Epithelial cell of alveolus of lung (primary cell): ENCODE data around the gene ZNF569. TPM values are rescaled to one million over a fixed set of nuclear protein-coding genes. Genes with fewer than 3 reads are reported as not detected.

Source experiments
- total RNA-seq: library from RNA; depleted of rRNA; stranded (reverse); fragments of >200 nt; gene quantifications from 2 replicates; pipeline ENCODE4 v1.2.1, GENCODE V29; 2015

The ZNF569 gene
- total RNA-seq = 2.2 and 3.2 TPM in 2 replicates

DNA sequence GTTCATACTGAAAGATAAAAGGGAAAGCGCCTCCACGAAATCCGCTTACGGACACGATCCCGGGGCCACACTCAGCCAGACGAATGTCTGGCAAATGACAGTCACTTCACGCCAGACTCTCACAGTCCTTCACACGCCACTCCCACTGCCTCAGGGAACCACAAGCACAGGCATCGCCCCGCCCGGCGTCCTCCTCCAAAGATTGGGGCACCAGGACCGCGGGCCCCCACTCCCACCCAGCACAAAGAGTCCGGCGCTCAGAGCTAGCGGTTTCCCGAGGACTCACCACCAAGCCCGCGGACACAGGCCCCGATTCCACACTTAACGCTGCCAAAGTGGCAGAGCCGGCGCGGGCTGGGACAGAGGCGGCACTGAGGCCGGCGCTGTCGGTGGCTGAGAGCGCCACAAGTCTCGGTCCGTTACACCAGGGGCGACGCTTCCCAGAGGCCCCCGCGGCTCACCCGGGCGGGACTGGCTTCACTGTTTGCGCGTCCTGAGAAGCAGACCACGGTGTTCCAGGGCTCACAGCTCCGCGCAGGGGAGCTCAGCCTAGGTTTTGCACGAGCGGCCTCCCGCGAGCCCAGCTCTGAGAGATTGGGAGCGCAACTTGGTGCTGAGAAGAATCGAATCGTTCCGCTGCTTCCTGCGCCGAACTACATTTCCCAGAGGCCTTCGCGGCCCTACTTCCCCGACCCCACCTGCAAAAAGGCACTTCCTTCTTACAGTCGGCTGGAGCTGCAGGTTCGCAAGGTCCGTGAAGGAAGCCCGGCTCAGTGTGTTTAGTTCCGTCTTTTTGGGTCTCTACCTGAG lies at the start of gene ZNF569:
ZNF569 (minus strand) TSS at position 647 of the 810 bp plus-strand sequence. CDS start 22,523 bp downstream, outside the sequence.

DNA sequence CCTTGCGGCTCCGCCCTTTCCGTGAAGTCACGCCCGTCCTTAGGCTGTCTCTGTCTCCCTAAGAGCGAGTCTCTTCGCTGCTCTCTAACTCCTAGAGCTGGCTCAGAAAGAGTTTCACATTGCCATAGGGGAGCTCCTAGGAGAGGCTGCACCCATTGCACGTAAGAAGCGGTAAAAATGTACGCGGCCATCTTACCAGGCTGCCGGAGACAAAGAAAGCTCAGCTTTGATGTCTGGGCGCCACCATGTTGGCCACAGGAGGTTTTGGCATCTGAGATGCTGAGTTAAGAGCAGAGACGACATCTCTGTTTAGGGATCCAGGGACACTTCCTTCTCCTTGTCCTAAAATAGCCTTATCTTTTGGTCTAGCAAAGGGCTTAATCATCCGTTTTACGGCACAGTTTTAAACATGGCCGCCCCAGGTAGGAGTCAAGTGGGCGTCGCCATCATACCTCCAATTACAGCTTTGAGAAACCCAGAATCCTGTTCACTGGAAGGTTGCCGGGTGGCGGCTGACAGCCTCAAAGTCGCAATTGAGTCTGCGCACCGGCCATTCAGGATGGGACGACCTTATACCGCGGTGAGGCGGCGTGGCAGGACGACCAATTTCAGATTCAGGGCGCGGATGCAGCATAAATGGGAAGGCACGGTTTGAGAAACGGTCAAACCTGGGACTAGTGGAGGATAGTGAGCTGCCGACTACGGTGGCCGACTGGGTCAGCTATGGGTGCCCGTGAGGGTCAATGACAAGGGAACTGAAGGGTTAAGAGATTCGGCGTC lies 39.3 kb upstream of the ZNF569 start, which contains the start of gene ZNF793:
ZNF793 (plus strand) TSS at position 553 of the 780 bp plus-strand sequence. CDS start 16,501 bp downstream, outside the sequence.

DNA sequence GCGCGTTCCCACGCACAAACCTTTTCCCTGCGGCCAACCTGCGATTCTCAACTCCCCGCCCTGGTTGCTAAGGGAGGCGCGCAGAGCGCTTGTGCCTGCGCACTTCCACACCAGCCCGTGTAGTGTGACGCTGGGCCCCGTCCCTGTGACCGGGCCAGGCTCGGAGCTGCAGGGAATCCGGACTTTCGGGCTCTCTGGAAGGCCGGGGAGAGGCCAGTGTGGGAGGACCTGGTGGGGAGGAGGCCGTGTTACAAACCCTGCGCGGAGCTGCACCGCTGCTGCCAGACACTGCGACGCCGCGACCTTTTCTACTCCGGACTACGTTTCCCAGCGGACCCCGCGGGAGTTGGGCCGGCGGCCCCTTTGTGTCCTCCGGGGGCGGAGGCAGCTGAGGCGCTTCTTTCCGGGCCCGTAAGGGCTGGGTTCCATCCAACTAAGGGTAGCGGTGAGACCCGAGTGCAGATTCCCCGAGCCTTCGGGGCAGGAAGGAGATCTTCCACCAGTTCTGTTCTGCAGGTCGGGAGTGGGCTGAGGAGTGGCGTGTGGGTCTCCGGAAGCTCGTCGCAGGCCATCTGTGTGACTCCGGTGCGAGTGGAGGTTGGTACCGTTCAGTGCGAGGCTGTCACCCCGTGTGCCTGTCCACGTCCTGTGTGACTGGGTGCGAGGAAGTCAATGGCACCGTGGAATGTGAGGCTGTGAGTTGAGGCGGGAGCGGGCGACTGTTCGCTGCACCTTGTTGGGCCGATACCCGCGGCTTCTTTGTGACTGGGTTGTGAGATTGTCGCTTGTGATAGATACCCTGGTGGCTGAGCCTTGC lies 1.9 kb upstream of the ZNF569 start, which contains the start of gene ZNF570:
ZNF570 (plus strand) TSS at position 396 of the 817 bp plus-strand sequence. CDS start 999 bp downstream, outside the sequence.

DNA sequence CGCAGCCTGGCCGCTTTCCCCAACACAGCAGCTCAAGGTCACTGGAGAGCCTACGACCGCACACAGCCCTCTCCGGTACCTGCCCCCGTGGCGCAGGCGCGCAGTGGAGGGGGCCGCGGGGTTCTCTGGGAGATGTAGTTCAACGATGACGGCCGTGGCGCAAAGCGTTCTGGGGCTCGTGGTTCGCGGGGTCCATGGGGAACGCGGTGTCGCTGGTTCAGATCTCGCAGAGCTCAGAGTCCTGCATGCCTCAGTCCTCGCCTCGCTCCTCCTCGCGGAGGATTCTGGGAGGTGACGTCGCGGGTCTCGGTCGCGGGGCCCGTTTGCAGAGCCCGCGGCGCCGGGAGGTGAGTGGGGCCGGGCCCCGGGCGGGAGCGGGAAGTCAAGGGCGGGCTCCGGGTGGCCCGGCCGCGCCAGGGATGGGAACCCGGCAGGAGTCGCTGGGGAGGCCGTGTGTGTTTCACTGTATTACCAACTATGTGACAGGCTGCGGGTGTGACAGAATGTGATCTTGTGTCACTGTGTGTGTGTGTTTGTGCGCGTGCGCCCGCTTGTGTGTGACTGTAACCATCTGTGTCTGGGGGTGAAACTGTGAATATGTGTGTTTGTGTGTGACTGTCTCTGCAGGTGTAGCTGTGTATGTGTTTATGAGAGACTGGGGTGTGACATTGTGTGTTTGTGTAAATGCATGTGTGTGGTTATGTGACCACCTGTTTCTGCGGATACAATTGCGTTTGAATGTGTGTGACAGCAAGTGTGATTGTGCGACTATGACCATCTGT lies 96.2 kb downstream of the ZNF569 start, which contains the start of gene ZNF527:
ZNF527 (plus strand) TSS at position 220 of the 782 bp plus-strand sequence. CDS start 3,100 bp downstream, outside the sequence.

Other genes starting within 250 kb of the ZNF569 start
- 2.7 and 8.9 TPM in 2 replicates for gene ZNF383, start 249.2 kb downstream of the ZNF569 start, total RNA-seq
- 3.0 and 3.3 TPM in 2 replicates for gene ZNF527, start 96.3 kb downstream of the ZNF569 start, total RNA-seq
- 4.1 and 4.7 TPM in 2 replicates for gene ZNF570, start 1.9 kb upstream of the ZNF569 start, total RNA-seq
- gene ZNF793, start 39.5 kb upstream of the ZNF569 start, total RNA-seq = 0.65 and 0.96 TPM in 2 replicates
- 0.78 and 3.0 TPM in 2 replicates for gene ZNF571, start 127.3 kb upstream of the ZNF569 start, total RNA-seq
- gene ZNF540, start 127.4 kb upstream of the ZNF569 start, total RNA-seq = under 0.01 and 0.40 TPM in 2 replicates
- 7.4 and 11.1 TPM in 2 replicates for gene ZFP30, start 188.0 kb upstream of the ZNF569 start, total RNA-seq